K562 (cell line): ENCODE results near the gene FCHO1. TPM values are rescaled to one million over a fixed set of nuclear protein-coding genes. Genes with fewer than 3 reads are reported as not detected.

ENCODE experiments used
- ATAC-seq: fragments of 200-7000 bp; cut with Tn5 transposase; 3 replicates; pipeline ENCODE4 v1.9.1; 2020; ENCODE audit warnings: moderate library complexity
- BruUV-seq: library from RNA; stranded (reverse); fragments of 400-500 nt; replicated peaks from 2 replicates; lab custom pipeline; 2021; lab: Mats Ljungman, UMichigan
- CTCF ChIA-PET: fragments of 300-600 bp; formaldehyde crosslinking; extraction: SDS; loops from one replicate; lab custom pipeline; 2021; ENCODE audit warnings: low intra/inter-chr PET ratio; lab: Yijun Ruan, JAX
- POLR2A ChIA-PET: fragments of 300-600, 350-650 bp; sonication (Branson Sonifier 250); formaldehyde crosslinking; extraction: SDS; loops from one replicate; lab custom pipeline; 2021; ENCODE audit warnings: antibody characterized with exemption, inconsistent platforms; lab: Yijun Ruan, JAX
- DNase-seq, 4 experiments: peaks; one replicate each; pipeline versions ENCODE4 v3.0.0 to v3.0.0-alpha.2; 2011 to 2018; ENCODE audit warnings: low spot score in 3 of 4, mixed read lengths in 3 of 4; ENCODE audit errors: extremely low read depth in 1 of 4
- FAIRE-seq: peaks from 2 replicates; lab custom pipeline; 2011; peaks lifted over from hg19 to GRCh38; lab: Jason Lieb, UNC
- H2AFZ ChIP-seq: 2 replicates; pipeline ENCODE4 v1.6.0; 2011; ENCODE audit warnings: low read depth, low read length, control low read depth, inconsistent platforms
- H3K27ac ChIP-seq: fragments of 200-600 bp; 3 replicates; pipeline ENCODE4 v1.8.0; 2011; ENCODE audit warnings: low read depth, mild to moderate bottlenecking, control low read depth, inconsistent platforms, low read length, moderate library complexity, mixed read lengths; ENCODE audit errors: extremely low read depth
- H3K27me3 ChIP-seq, 2 experiments: fragments of 300-600 bp in 1 of 2; 2 replicates in 1 of 2; 3 replicates in 1 of 2; pipeline versions ENCODE4 v1.6.0 to v1.8.0; 2011; ENCODE audit warnings: inconsistent platforms in 2 of 2, low read length in 2 of 2, mild to moderate bottlenecking in 1 of 2, mixed read lengths in 1 of 2, moderate library complexity in 1 of 2; ENCODE audit not compliant: control insufficient read depth in 2 of 2, insufficient read depth in 2 of 2
- H3K36me3 ChIP-seq: fragments of 300-600 bp; 3 replicates; pipeline ENCODE4 v1.8.0; 2011; ENCODE audit warnings: mild to moderate bottlenecking, low read length, inconsistent platforms; ENCODE audit not compliant: control insufficient read depth, insufficient read depth
- H3K4me1 ChIP-seq, 2 experiments: fragments of 200-600 bp in 1 of 2; replicated peaks in 1 of 2; 2 replicates in 1 of 2; 3 replicates in 1 of 2; pipeline versions ENCODE4 v1.5.1 to v1.8.0; 2011; ENCODE audit warnings: inconsistent platforms in 2 of 2, low read length in 2 of 2, mild to moderate bottlenecking in 1 of 2, mixed read lengths in 1 of 2, moderate library complexity in 1 of 2; ENCODE audit not compliant: control insufficient read depth in 2 of 2, insufficient read depth in 2 of 2
- H3K4me2 ChIP-seq: 2 replicates; pipeline ENCODE4 v1.6.1; 2011; ENCODE audit warnings: low read length, control low read depth, inconsistent platforms, mixed read lengths; ENCODE audit not compliant: insufficient read depth
- H3K4me3 ChIP-seq: fragments of 200-600 bp; sonication (generic), shearing (Covaris generic); 2 replicates; pipeline ENCODE4 v1.5.1; 2016; ENCODE audit warnings: control low read depth, inconsistent platforms
- H3K79me2 ChIP-seq: fragments of 200-600 bp; 3 replicates; pipeline ENCODE4 v1.8.0; 2011; ENCODE audit warnings: low read length, inconsistent platforms; ENCODE audit not compliant: control insufficient read depth, insufficient read depth
- H3K9ac ChIP-seq, 2 experiments: 2 replicates each; pipeline versions ENCODE4 v1.6.0 to v1.6.1; 2011; ENCODE audit warnings: low read depth in 2 of 2, low read length in 2 of 2, control low read depth in 1 of 2, inconsistent platforms in 1 of 2, mild to moderate bottlenecking in 1 of 2, mixed read lengths in 1 of 2; ENCODE audit not compliant: insufficient read depth in 1 of 2
- H3K9me1 ChIP-seq: one replicate; pipeline ENCODE4 v1.6.0; 2011; ENCODE audit warnings: inconsistent platforms, mild to moderate bottlenecking, low read length, moderate library complexity; ENCODE audit not compliant: control insufficient read depth, insufficient read depth
- H3K9me3 ChIP-seq: replicated peaks from 2 replicates; pipeline ENCODE4 v1.5.1; 2011; ENCODE audit warnings: low read depth, low read length, inconsistent platforms; ENCODE audit not compliant: control insufficient read depth, insufficient read depth
- H4K20me1 ChIP-seq: replicated peaks from 2 replicates; pipeline ENCODE4 v1.6.1; 2011; ENCODE audit warnings: low read length, inconsistent platforms, mixed read lengths; ENCODE audit not compliant: control insufficient read depth, insufficient read depth
- KDM2B ChIP-seq: fragments of 250-450 bp; sonication (Bioruptor Pico); IDR thresholded peaks from 2 replicates; pipeline ENCODE4 v1.8.0; 2021; ENCODE audit warnings: mild to moderate bottlenecking, moderate library complexity
- MAZ ChIP-seq, 2 experiments: fragments of 450-650 bp in 1 of 2; sonication (generic) in 1 of 2; formaldehyde crosslinking; IDR thresholded peaks in 1 of 2; conservative IDR thresholded peaks in 1 of 2; 2 replicates each; pipeline versions ENCODE4 v1.4.0 to v1.5.0; 2020; ENCODE audit warnings: mild to moderate bottlenecking in 1 of 2, missing genetic modification reagents in 1 of 2
- MBD2 ChIP-seq: sonication (generic); IDR thresholded peaks from 2 replicates; pipeline ENCODE4 v1.6.1; 2016; ENCODE audit warnings: low read depth, borderline replicate concordance
- MCM2 ChIP-seq: fragments of 450-650 bp; IDR thresholded peaks from 2 replicates; pipeline ENCODE4 v1.6.1; 2017; ENCODE audit warnings: low read depth, mild to moderate bottlenecking
- NRF1 ChIP-seq, 2 experiments: fragments of 450-650 bp; IDR thresholded peaks in 1 of 2; conservative IDR thresholded peaks in 1 of 2; 2 replicates each; pipeline ENCODE4 v1.6.1; 2014; ENCODE audit warnings: mild to moderate bottlenecking in 2 of 2
- SRF ChIP-seq, 2 experiments: fragments of 250-450, 450-650 bp in 1 of 2; sonication (Bioruptor Pico) in 1 of 2; sonication (generic) in 1 of 2; formaldehyde crosslinking; IDR thresholded peaks; 2 replicates each; pipeline versions ENCODE4 v1.5.0 to v1.5.1; 2020 to 2022; ENCODE audit warnings: mild to moderate bottlenecking in 1 of 2, missing genetic modification reagents in 1 of 2
- TCF7L2 ChIP-seq: fragments of 150-350 bp; IDR thresholded peaks from 2 replicates; pipeline ENCODE4 v1.6.1; 2016; ENCODE audit warnings: low read depth, mild to moderate bottlenecking, low read length, moderate library complexity
- TSC22D4 ChIP-seq: fragments of 450-650 bp; IDR thresholded peaks from 2 replicates; pipeline ENCODE4 v1.6.1; 2016; ENCODE audit warnings: missing genetic modification characterization, missing biosample characterization, control low read depth
- ZBTB1 ChIP-seq: sonication (generic); formaldehyde crosslinking; IDR thresholded peaks from 2 replicates; pipeline ENCODE4 v1.8.1; 2023; ENCODE audit warnings: missing genetic modification reagents, low read depth, mild to moderate bottlenecking, borderline replicate concordance
- ZNF57 ChIP-seq: fragments of 450-650 bp; formaldehyde crosslinking; IDR thresholded peaks from 2 replicates; pipeline ENCODE4 v1.4.0; 2020; ENCODE audit warnings: mild to moderate bottlenecking, moderate library complexity
- ZNF778 ChIP-seq: fragments of 450-650 bp; formaldehyde crosslinking; IDR thresholded peaks from 2 replicates; pipeline ENCODE4 v1.4.0; 2020; ENCODE audit warnings: mild to moderate bottlenecking, moderate library complexity
- WGBS: fragments of 100-300 bp; shearing (Covaris generic); methylation state at CpG from one replicate; pipeline ENCODE4 v1.1.6; 2016; ENCODE audit warnings: low coverage, mixed read lengths; ENCODE audit not compliant: insufficient coverage; ENCODE audit errors: missing lambda C conversion rate; 5-methylcytosine and 5-hydroxymethylcytosine counted together
- in situ Hi-C: fragments of 300-500 bp; cut with MboI; formaldehyde crosslinking; loops from 4 replicates; pipeline ENCODE4 v1.15.0; 2018; ENCODE audit warnings: inconsistent platforms, mixed read lengths
- intact Hi-C: fragments of 100-400 bp; cut with micrococcal nuclease; formaldehyde crosslinking; loops from 2 replicates; pipeline ENCODE4 v1.14.2; 2022
- polyA plus RNA-seq, 8 experiments: library from polyadenylated mRNA; depleted of rRNA in 4 of 8; stranded (reverse) in 5 of 8; unstranded in 3 of 8; fragments of >200 nt; fragmentation: Nextera tagmentation in 2 of 8; fragmentation: Illumina TruSeq in 1 of 8; extraction: Ambion mirVana in 2 of 8; extraction: Trizol in 1 of 8; gene quantifications; 2 replicates each; pipeline versions ENCODE4 v1.2.1 to v1.2.3, GENCODE V29; 2011 to 2014; ENCODE audit warnings: inconsistent platforms in 1 of 8, missing spikeins in 1 of 8
- total RNA-seq, 7 experiments: library from RNA; depleted of rRNA in 6 of 7; stranded (reverse); fragments of >200 nt in 6 of 7; fragmentation: Illumina TruSeq in 2 of 7; extraction: Trizol in 2 of 7; gene quantifications; 2 replicates each; pipeline versions ENCODE4 v1.2.1 to v1.2.3, GENCODE V29; 2011 to 2021; ENCODE audit warnings: low replicate concordance in 1 of 7
- TF ChIP-seq, protein P1 (sequence below), 2 experiments: IDR thresholded peaks; 2 replicates each; pipeline ENCODE4 v1.6.1; 2011; ENCODE audit warnings: borderline replicate concordance in 1 of 2, control low read depth in 1 of 2, low read depth in 1 of 2, low read length in 1 of 2, mild to moderate bottlenecking in 1 of 2, mixed read lengths in 1 of 2, moderate library complexity in 1 of 2; ENCODE audit not compliant: insufficient read depth in 1 of 2, insufficient read length in 1 of 2, poor library complexity in 1 of 2, severe bottlenecking in 1 of 2; ENCODE audit errors: extremely low read depth in 1 of 2
- TF ChIP-seq, protein P2 (sequence below): fragments of 250-450 bp; sonication (Bioruptor Pico); IDR thresholded peaks from 2 replicates; pipeline ENCODE4 v1.9.0; 2021; ENCODE audit warnings: mild to moderate bottlenecking, inconsistent platforms
- TF ChIP-seq, protein P3 (sequence below): fragments of 250-450 bp; sonication (Bioruptor Pico); IDR thresholded peaks from 2 replicates; pipeline ENCODE4 v1.4.0; 2020; ENCODE audit warnings: mild to moderate bottlenecking

FCHO1 gene
- total and polyA plus RNA-seq, 9 of the 15 experiments (the other 6 are each of a cell fraction or from before 2014, with no cell fraction given) = 0.21 to 58.9 (median 18.3) TPM

DNA sequence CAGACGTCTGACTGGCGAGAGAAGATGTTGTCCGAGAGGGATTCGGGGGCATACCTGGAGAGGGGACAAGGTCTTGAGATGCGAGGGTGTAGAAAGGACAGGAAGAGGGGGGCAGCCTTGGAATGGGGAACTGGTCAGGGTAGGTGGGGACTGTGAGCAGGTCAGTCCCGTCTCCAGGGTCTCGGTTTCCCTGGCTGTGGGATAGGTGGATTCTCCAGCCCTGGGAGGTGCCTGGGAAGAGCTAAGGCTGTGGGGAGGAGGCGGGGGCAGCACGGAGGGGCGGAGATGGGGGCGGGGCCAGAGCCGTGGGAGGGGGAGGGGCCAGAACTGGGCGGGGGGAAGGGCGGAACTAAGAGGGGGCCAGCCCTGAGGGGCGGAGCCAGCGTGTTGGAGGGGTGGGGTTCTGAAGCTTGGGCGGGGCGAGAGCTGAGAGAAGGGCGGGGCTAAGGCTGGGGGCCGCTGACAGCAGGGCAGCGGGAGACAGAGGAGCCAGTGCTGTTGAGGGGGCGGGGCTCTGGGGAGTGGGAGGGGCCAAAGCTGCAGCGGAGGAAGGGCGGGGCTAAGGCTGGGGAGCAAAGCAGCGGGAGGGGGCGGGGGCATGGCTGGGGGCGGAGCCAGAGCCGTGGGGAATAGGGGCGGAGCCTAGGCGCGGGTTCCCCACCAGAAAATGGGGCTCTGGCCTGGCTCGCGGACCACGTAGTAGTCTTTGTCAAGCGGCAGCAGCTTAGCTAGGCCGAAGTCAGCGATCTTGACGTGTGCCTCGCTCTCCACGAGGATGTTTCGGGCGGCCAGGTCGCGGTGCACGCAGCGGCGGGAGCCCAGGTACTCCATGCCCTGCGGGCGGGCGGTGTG lies 79.5 kb downstream of the FCHO1 start:
- Histone ChIP-seq H3K9me1 (no peaks in the 10 kb centered on the region), H3K79me2 (no peaks in the 10 kb centered on the region), H3K4me2 (peak overlapping the region; percentile 95), H3K9me3 (no peaks in the 10 kb centered on the region), H2AFZ (peak overlapping the region; percentile 98), H3K27ac (no peak overlapping the region; the same call in 2 of the 3 replicates), H4K20me1 (peaks cover 5% of the 10 kb centered on the region; the same call in 1 of the 2 replicates), H3K4me1 (peaks cover 4 to 34% of the 10 kb centered on the region in 2 experiments; a peak in 3 of 5 replicates), H3K9ac (peak overlapping the region; percentile 50 to 93; a peak in 3 of 4 replicates), H3K27me3 (peaks cover 2 to 7% of the 10 kb centered on the region in 2 experiments; a peak in 3 of 5 replicates), H3K4me3 (peak overlapping the region; percentile 42), H3K36me3 (no peaks in the 10 kb centered on the region)
- peak; percentile 92 to 100 (median 100) for DNase-seq
- FAIRE-seq = peak; percentile 92
- BruUV-seq = no TSS peak
- WGBS = 3% methylated on average over 23 of the region's 50 CpGs
- ATAC-seq = peak; percentile 91
- in situ Hi-C loops = no loop called here
- CTCF ChIA-PET = no interaction called here
- intact Hi-C loops = no loop called here
- POLR2A ChIA-PET = interaction anchor here (0.5 to 1.4 kb wide), 5 partner anchors 8 to 557 kb away, joined by 3 to 4 read pairs (median 3); no protein-coding TSS in a partner anchor
- TF ChIP-seq ZBTB1 (no peak), TCF7L2 (no peak), MAZ (CRISPR knock-in tag; conservative IDR thresholded peaks at IDR 0.05 in 1 of 2, IDR thresholded peaks at IDR 0.05 in 1 of 2) (0 out of 4 replicates have a peak, but pooled peaks of 1 of the 2 experiments have one; percentile 42), KDM2B (peak; percentile 92), TSC22D4 (tag) (0 out of 2 replicates have a peak, but pooled peaks have one; percentile 26), MBD2 (no peak), ZNF778 (CRISPR knock-in tag) (no peak), SRF (CRISPR knock-in tag; IDR thresholded peaks at IDR 0.05) (no peak), MCM2 (no peak), ZNF57 (CRISPR knock-in tag) (no peak), NRF1 (conservative IDR thresholded peaks at IDR 0.05 in 1 of 2, IDR thresholded peaks at IDR 0.05 in 1 of 2) (peak; percentile 8 to 38; a peak in 2 of 4 replicates)
- TF ChIP-seq, protein P1, sequence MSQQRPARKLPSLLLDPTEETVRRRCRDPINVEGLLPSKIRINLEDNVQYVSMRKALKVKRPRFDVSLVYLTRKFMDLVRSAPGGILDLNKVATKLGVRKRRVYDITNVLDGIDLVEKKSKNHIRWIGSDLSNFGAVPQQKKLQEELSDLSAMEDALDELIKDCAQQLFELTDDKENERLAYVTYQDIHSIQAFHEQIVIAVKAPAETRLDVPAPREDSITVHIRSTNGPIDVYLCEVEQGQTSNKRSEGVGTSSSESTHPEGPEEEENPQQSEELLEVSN (IDR thresholded peaks at IDR 0.05; ENCODE audit: borderline replicate concordance in 1 of 2, extremely low read depth in 1 of 2, insufficient read depth in 1 of 2, insufficient read length in 1 of 2, low read depth in 1 of 2, low read length in 1 of 2, poor library complexity in 1 of 2, severe bottlenecking in 1 of 2) = peak; percentile 17 to 19
- TF ChIP-seq, protein P2, sequence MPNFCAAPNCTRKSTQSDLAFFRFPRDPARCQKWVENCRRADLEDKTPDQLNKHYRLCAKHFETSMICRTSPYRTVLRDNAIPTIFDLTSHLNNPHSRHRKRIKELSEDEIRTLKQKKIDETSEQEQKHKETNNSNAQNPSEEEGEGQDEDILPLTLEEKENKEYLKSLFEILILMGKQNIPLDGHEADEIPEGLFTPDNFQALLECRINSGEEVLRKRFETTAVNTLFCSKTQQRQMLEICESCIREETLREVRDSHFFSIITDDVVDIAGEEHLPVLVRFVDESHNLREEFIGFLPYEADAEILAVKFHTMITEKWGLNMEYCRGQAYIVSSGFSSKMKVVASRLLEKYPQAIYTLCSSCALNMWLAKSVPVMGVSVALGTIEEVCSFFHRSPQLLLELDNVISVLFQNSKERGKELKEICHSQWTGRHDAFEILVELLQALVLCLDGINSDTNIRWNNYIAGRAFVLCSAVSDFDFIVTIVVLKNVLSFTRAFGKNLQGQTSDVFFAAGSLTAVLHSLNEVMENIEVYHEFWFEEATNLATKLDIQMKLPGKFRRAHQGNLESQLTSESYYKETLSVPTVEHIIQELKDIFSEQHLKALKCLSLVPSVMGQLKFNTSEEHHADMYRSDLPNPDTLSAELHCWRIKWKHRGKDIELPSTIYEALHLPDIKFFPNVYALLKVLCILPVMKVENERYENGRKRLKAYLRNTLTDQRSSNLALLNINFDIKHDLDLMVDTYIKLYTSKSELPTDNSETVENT (CRISPR knock-in tag) = 0 out of 2 replicates have a peak, but pooled peaks have one; percentile 45
- TF ChIP-seq, protein P3, sequence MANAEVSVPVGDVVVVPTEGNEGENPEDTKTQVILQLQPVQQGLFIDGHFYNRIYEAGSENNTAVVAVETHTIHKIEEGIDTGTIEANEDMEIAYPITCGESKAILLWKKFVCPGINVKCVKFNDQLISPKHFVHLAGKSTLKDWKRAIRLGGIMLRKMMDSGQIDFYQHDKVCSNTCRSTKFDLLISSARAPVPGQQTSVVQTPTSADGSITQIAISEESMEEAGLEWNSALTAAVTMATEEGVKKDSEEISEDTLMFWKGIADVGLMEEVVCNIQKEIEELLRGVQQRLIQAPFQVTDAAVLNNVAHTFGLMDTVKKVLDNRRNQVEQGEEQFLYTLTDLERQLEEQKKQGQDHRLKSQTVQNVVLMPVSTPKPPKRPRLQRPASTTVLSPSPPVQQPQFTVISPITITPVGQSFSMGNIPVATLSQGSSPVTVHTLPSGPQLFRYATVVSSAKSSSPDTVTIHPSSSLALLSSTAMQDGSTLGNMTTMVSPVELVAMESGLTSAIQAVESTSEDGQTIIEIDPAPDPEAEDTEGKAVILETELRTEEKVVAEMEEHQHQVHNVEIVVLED (CRISPR knock-in tag) = no peak
